ENCODE measurements around the gene MAP3K7. TPM values are rescaled to one million over a fixed set of nuclear protein-coding genes. Genes with fewer than 3 reads are reported as not detected.

Gene MAP3K7
- total RNA-seq, 1 donor from 2014 or later = 20.4 TPM

DNA sequence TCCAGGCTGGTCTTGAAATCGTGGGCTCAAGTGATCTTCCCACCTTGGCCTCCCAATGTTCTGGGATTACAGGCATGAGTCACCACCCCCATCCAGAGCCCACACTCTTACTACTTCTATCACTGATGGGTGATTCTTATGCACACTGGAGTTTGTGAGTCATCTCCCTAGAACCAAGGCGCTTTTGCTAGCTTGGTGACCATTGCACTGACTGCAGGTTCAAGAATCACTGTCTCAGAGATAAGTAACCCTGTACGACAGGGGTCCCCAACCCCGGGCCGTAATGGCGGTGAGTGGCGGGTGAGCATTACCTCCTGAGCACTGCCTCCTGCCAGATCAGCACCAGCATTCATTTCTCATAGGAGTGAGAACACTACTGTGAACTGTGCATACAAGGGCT is 118.8 kb downstream of the MAP3K7 start:
- intact Hi-C loops (cut with DNase I) = no loop called here
- Histone ChIP-seq H3K36me3 (no peaks in the 10 kb centered on the region), H3K27me3 (no peaks in the 10 kb centered on the region), H3K4me3 (no peak overlapping the region), H3K27ac (no peak overlapping the region), H3K4me1 (peaks cover 6% of the 10 kb centered on the region), H3K9me3 (no peaks in the 10 kb centered on the region)
- ATAC-seq (no peak), DNase-seq (no peak)
- TF ChIP-seq, protein P1, sequence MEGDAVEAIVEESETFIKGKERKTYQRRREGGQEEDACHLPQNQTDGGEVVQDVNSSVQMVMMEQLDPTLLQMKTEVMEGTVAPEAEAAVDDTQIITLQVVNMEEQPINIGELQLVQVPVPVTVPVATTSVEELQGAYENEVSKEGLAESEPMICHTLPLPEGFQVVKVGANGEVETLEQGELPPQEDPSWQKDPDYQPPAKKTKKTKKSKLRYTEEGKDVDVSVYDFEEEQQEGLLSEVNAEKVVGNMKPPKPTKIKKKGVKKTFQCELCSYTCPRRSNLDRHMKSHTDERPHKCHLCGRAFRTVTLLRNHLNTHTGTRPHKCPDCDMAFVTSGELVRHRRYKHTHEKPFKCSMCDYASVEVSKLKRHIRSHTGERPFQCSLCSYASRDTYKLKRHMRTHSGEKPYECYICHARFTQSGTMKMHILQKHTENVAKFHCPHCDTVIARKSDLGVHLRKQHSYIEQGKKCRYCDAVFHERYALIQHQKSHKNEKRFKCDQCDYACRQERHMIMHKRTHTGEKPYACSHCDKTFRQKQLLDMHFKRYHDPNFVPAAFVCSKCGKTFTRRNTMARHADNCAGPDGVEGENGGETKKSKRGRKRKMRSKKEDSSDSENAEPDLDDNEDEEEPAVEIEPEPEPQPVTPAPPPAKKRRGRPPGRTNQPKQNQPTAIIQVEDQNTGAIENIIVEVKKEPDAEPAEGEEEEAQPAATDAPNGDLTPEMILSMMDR (IDR thresholded peaks at IDR 0.05) = no peak

DNA sequence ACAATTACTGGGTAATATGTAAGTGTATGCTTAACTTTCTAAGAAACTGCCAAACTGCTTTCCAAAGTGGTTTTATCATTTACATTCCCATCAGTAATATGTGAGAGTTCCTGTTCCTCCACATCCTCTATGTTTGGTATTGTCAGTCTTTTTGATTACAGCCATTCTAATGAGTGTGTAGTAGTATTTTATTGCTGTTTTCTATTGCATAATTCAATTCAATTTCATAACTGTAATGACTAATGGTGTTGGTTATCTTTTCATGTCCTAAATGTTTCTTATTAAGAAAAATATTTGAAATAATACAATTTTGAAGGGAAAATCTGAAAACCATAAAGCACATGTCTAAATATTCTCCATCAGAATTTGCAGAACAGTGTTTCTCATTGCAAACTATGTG is 119.3 kb downstream of the MAP3K7 start:
- intact Hi-C loops (cut with DNase I) = no loop called here
- TF ChIP-seq, protein P1 (IDR thresholded peaks at IDR 0.05) = no peak
- Histone ChIP-seq H3K36me3 (no peaks in the 10 kb centered on the region), H3K27me3 (no peaks in the 10 kb centered on the region), H3K9me3 (no peaks in the 10 kb centered on the region), H3K4me3 (no peak overlapping the region), H3K4me1 (peaks cover 6% of the 10 kb centered on the region), H3K27ac (no peak overlapping the region)
- no peak for DNase-seq
- ATAC-seq = no peak

DNA sequence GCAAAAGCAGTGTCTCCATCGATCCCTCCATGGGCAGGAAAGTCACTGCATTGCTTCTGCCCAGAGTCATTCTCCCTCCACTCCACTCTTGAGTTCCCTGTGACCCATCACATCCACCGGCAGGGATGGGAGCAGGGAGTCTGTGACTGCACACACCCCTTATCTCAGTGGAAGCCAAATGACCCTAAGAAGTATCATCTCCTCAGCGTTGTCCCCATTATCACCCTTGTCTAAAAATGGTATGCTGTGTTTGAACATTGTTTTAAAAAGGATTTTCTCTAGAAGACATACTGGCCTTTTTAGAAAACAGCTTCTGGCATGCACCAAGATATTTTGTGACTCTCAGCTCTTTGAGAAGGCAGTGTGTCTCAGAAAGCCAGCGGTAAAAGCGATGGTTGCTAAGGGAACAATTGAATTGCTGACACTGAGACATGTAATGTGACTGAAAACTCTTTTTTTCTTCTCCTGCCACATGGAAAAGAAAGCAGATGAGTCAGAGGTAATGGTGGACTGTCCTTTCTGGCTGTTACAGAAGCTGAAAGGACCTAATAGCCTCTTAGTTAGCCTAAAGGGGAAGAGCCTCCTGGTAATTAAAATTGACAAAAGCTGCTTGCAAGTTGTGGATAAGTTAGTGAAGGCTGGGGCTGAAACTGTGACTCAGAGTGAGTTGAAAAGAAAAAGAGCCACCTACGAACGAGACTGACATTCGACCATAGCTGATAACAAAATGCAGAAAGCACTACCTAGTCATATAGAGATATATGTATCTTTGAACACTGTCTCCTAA is 120.5 kb downstream of the MAP3K7 start:
- H3K9me3 ChIP-seq = no peaks in the 10 kb centered on the region
- TF ChIP-seq, protein P1 (IDR thresholded peaks at IDR 0.05) = no peak
- H3K36me3 ChIP-seq = no peaks in the 10 kb centered on the region
- ATAC-seq (no peak), DNase-seq (no peak)
- H3K4me1 ChIP-seq = peaks cover 5% of the 10 kb centered on the region
- no peaks in the 10 kb centered on the region for H3K27me3 ChIP-seq
- no peak overlapping the region for H3K27ac ChIP-seq
- intact Hi-C loops (cut with DNase I) = no loop called here
- H3K4me3 ChIP-seq = no peak overlapping the region

DNA sequence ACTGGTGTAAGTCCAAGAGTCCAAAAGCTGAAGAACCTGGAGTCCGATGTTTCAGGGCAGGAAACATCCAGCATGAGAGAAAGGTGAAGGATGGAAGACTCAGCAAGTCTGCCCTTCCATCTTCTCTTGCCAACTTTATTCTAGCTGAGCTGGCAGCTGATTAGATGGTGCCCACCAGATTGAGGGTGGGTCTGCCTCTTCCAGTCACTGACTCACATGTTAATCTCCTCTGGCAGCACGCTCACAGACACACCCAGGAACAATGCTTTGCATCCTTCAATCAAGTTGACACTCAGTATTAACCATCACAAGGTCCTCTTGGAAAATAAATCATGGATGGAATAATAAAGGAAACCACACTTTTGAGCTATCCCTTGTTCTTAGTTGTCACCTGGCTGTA is 121.2 kb downstream of the MAP3K7 start:
- TF ChIP-seq, protein P1 (IDR thresholded peaks at IDR 0.05) = no peak
- H3K27ac ChIP-seq = no peak overlapping the region
- H3K27me3 ChIP-seq = no peaks in the 10 kb centered on the region
- intact Hi-C loops (cut with DNase I) = no loop called here
- no peaks in the 10 kb centered on the region for H3K36me3 ChIP-seq
- H3K9me3 ChIP-seq = no peaks in the 10 kb centered on the region
- ATAC-seq = no peak
- no peak overlapping the region for H3K4me3 ChIP-seq
- no peaks in the 10 kb centered on the region for H3K4me1 ChIP-seq
- DNase-seq = no peak

DNA sequence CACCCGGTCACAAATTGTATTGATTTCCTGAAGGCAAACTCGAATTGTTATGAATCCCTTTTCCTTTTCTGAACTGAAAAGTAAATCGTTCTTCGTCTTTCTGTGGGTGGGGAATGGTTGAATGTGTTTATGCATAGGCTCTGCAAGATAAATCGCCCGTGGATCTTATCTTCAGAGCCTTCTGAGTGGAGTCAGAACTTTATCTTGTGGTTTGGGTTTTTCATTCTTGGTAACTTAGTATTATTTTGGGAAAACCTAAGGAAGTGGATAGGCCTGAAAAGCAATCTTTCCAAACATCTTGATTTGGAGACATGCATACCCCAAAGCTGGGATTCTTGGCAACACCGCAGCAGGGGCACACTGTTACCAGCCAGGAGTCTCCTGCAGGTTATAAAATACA is 122.4 kb downstream of the MAP3K7 start:
- Histone ChIP-seq H3K27me3 (no peaks in the 10 kb centered on the region), H3K4me1 (no peaks in the 10 kb centered on the region), H3K4me3 (no peak overlapping the region), H3K36me3 (no peaks in the 10 kb centered on the region), H3K27ac (no peak overlapping the region), H3K9me3 (no peaks in the 10 kb centered on the region)
- intact Hi-C loops (cut with DNase I) = no loop called here
- DNase-seq (no peak), ATAC-seq (no peak)
- TF ChIP-seq, protein P1 (IDR thresholded peaks at IDR 0.05) = no peak

Data from upper lobe of right lung (tissue), 1 donor.